PC-9 (cell line): ENCODE data around the gene REXO4.

Source experiments
- EZH2 ChIP-seq: fragments of 200-600 bp; sonication (generic); IDR thresholded peaks from 2 replicates; pipeline ENCODE4 v1.8.0; 2017; ENCODE audit warnings: antibody characterized with exemption, low read depth
- TF ChIP-seq, protein P1 (sequence below): fragments of 200-600 bp; sonication (generic); conservative IDR thresholded peaks from 2 replicates; pipeline ENCODE4 v1.6.1; 2017; ENCODE audit warnings: mixed run types, antibody characterized with exemption, mild to moderate bottlenecking, moderate library complexity

DNA sequence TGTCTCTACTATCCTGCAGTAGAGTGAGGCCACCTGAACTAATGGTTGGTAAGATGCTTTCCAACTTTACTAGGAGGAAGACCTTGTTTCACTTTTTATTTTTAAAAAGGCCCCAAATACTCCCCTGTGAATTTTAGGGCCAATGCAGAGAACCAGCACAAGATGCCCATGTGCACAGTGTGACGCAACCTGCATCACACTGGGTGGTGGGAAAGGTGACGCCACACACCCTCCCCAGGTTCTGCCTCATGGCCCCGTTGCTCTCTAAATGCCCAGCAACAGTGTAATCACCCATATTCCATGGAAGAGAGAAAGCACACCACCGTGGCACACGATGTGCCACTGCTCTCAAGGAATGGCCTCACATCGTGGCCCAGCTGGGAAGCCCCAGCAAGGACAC lies 48.4 kb downstream of the REXO4 start:
- TF ChIP-seq, protein P1, sequence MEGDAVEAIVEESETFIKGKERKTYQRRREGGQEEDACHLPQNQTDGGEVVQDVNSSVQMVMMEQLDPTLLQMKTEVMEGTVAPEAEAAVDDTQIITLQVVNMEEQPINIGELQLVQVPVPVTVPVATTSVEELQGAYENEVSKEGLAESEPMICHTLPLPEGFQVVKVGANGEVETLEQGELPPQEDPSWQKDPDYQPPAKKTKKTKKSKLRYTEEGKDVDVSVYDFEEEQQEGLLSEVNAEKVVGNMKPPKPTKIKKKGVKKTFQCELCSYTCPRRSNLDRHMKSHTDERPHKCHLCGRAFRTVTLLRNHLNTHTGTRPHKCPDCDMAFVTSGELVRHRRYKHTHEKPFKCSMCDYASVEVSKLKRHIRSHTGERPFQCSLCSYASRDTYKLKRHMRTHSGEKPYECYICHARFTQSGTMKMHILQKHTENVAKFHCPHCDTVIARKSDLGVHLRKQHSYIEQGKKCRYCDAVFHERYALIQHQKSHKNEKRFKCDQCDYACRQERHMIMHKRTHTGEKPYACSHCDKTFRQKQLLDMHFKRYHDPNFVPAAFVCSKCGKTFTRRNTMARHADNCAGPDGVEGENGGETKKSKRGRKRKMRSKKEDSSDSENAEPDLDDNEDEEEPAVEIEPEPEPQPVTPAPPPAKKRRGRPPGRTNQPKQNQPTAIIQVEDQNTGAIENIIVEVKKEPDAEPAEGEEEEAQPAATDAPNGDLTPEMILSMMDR: no peak
- TF ChIP-seq EZH2: no peak
